Measurements from ENCODE around the gene FTO. TPM values are rescaled to one million over a fixed set of nuclear protein-coding genes. Genes with fewer than 3 reads are reported as not detected.

Gene FTO
- polyA plus RNA-seq, 3 donors = 16.8 to 51.0 (median 37.7) TPM

DNA sequence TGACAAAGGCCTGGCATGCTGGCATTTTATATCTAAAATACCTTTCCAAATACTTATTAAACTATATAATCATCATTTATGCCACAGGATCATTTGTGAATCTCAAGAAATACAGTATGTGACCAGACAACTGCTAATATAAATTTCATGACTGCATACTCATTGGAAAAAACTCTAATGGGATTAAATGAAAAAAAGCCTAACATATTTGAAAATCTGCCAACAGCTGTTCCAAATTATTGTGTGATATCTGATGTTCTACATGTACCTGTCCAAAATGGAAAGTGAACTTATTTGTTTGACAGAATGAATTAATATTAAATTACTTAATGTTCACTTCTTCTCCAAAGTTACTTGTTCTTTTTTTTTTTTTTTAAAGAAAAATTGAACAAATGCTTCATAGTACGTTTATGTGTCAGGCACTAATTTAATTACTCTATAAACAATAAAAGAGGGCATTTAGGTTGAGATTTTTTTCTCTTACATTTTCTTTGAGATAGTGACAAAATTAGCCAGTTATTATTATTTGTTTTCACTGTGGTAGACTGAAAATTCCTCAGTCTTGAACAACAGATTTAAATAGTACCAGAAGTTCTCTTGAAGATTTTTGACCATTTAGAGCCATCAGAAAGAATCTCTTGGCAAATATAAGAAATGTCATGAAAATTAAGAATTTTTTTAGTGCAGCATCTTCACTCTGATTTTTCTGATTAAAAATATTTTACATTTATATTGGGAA lies 114.0 kb downstream of the FTO start:
- TF ChIP-seq, protein P1, sequence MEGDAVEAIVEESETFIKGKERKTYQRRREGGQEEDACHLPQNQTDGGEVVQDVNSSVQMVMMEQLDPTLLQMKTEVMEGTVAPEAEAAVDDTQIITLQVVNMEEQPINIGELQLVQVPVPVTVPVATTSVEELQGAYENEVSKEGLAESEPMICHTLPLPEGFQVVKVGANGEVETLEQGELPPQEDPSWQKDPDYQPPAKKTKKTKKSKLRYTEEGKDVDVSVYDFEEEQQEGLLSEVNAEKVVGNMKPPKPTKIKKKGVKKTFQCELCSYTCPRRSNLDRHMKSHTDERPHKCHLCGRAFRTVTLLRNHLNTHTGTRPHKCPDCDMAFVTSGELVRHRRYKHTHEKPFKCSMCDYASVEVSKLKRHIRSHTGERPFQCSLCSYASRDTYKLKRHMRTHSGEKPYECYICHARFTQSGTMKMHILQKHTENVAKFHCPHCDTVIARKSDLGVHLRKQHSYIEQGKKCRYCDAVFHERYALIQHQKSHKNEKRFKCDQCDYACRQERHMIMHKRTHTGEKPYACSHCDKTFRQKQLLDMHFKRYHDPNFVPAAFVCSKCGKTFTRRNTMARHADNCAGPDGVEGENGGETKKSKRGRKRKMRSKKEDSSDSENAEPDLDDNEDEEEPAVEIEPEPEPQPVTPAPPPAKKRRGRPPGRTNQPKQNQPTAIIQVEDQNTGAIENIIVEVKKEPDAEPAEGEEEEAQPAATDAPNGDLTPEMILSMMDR (IDR thresholded peaks at IDR 0.05) = no peak

DNA sequence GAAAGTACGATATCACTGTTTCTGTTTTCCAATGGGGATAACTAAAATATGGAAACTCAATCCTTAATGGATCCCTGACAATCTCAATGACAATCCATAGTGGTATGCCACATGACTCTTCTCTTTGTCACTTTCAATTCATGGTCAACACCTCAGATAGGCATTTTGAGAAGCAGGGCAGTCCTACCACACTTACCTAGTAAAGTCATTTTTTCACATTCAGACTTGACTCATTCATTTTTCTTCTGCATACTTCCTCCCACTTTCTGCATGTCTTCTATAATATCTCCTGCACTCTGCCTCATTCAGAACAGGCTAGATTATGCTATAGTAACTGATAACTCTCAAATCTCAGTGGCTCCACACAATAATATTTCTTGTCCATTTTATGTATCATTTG lies 117.5 kb downstream of the FTO start:
- 100% methylated on average over 1 of the region's 1 CpG for WGBS (ENCODE audit: insufficient coverage)
- intact Hi-C loops (cut with micrococcal nuclease) = no loop called here

More for the DNA sequence above, 114.0 kb downstream of the FTO start:
- H3K4me3 ChIP-seq (replicated peaks in 1 of 3; ENCODE audit: low read depth in 2 of 3, low read length in 3 of 3) = no peak overlapping the region
- DNase-seq = no peak
- H3K4me1 Mint-ChIP-seq = peaks cover 5% of the 10 kb centered on the region
- H3K36me3 Mint-ChIP-seq = peaks cover 17 to 24% of the 10 kb centered on the region in 2 donors
- H2AFZ ChIP-seq (ENCODE audit: insufficient read depth, low read depth, low read length, poor library complexity, severe bottlenecking) = no peak overlapping the region
- H4K20me1 ChIP-seq (ENCODE audit: insufficient read depth, low read length) = no peaks in the 10 kb centered on the region
- H3K4me2 ChIP-seq (replicated peaks; ENCODE audit: extremely low read depth, low read length, poor library complexity, severe bottlenecking) = no peak overlapping the region
- H3K27me3 Mint-ChIP-seq (ENCODE audit: low read depth in 3 of 3) = peaks cover 0 to 4% (median 2%) of the 10 kb centered on the region in 3 donors
- H3K9ac ChIP-seq (ENCODE audit: insufficient read depth, low read length, poor library complexity, severe bottlenecking) = no peak overlapping the region
- no peaks in the 10 kb centered on the region for H3K9me3 Mint-ChIP-seq
- H3K4me3 Mint-ChIP-seq = no peak overlapping the region
- WGBS (ENCODE audit: insufficient coverage) = no CpG with 5 or more reads among the region's 1 CpG
- no peaks in the 10 kb centered on the region for H3K9me3 ChIP-seq (replicated peaks in 1 of 2; ENCODE audit: control insufficient read depth in 1 of 2, insufficient read depth in 1 of 2, low read length in 2 of 2)
- intact Hi-C loops (cut with micrococcal nuclease) = no loop called here
- H3K4me1 ChIP-seq (ENCODE audit: control insufficient read depth in 1 of 2, insufficient read depth in 2 of 2, low read length in 2 of 2) = peaks cover 0 to 3% of the 10 kb centered on the region in 2 donors
- no peaks in the 10 kb centered on the region for H3K36me3 ChIP-seq (replicated peaks in 1 of 2; ENCODE audit: control insufficient read depth in 1 of 2, insufficient read depth in 2 of 2, low read length in 2 of 2)
- no peak overlapping the region for H3K27ac ChIP-seq (ENCODE audit: low read depth in 1 of 2, low read length in 2 of 2)
- no peak overlapping the region for H3K27ac Mint-ChIP-seq
- no peaks in the 10 kb centered on the region for H3K79me2 ChIP-seq (ENCODE audit: insufficient read depth, low read length)
- no peaks in the 10 kb centered on the region for H3K27me3 ChIP-seq (ENCODE audit: control insufficient read depth in 2 of 2, insufficient read depth in 2 of 2, low read length in 2 of 2)

More for the DNA sequence above, 117.5 kb downstream of the FTO start:
- Mint-ChIP-seq H3K4me3 (no peak overlapping the region), H3K4me1 (no peaks in the 10 kb centered on the region), H3K27me3 (ENCODE audit: low read depth in 3 of 3) (no peaks in the 10 kb centered on the region), H3K27ac (no peak overlapping the region), H3K36me3 (peaks cover 6 to 7% of the 10 kb centered on the region in 2 donors), H3K9me3 (no peaks in the 10 kb centered on the region)
- Histone ChIP-seq H3K4me3 (replicated peaks in 1 of 3; ENCODE audit: low read depth in 2 of 3, low read length in 3 of 3) (no peak overlapping the region), H3K9ac (ENCODE audit: insufficient read depth, low read length, poor library complexity, severe bottlenecking) (no peak overlapping the region), H3K79me2 (ENCODE audit: insufficient read depth, low read length) (no peaks in the 10 kb centered on the region), H3K36me3 (replicated peaks in 1 of 2; ENCODE audit: control insufficient read depth in 1 of 2, insufficient read depth in 2 of 2, low read length in 2 of 2) (peaks cover 2 to 7% of the 10 kb centered on the region in 2 donors), H3K4me2 (replicated peaks; ENCODE audit: extremely low read depth, low read length, poor library complexity, severe bottlenecking) (no peak overlapping the region), H4K20me1 (ENCODE audit: insufficient read depth, low read length) (no peaks in the 10 kb centered on the region), H2AFZ (ENCODE audit: insufficient read depth, low read depth, low read length, poor library complexity, severe bottlenecking) (no peak overlapping the region), H3K4me1 (ENCODE audit: control insufficient read depth in 1 of 2, insufficient read depth in 2 of 2, low read length in 2 of 2) (peaks cover 2 to 11% of the 10 kb centered on the region in 2 donors), H3K27me3 (ENCODE audit: control insufficient read depth in 2 of 2, insufficient read depth in 2 of 2, low read length in 2 of 2) (no peaks in the 10 kb centered on the region), H3K9me3 (replicated peaks in 1 of 2; ENCODE audit: control insufficient read depth in 1 of 2, insufficient read depth in 1 of 2, low read length in 2 of 2) (no peaks in the 10 kb centered on the region), H3K27ac (ENCODE audit: low read depth in 1 of 2, low read length in 2 of 2) (no peak overlapping the region)
- TF ChIP-seq, protein P1 (IDR thresholded peaks at IDR 0.05) = no peak
- DNase-seq = no peak

Measured in CD14-positive monocyte (primary cell).